ENCODE measurements around the gene PSMG4.

Gene PSMG4

GRCh38 chr6:3306848-3307247, 48.1 kb downstream of the PSMG4 start:
- H3K4me3 ChIP-seq (ENCODE audit: low read depth, low read length): no peak overlapping the region
- TF ChIP-seq, protein P1, sequence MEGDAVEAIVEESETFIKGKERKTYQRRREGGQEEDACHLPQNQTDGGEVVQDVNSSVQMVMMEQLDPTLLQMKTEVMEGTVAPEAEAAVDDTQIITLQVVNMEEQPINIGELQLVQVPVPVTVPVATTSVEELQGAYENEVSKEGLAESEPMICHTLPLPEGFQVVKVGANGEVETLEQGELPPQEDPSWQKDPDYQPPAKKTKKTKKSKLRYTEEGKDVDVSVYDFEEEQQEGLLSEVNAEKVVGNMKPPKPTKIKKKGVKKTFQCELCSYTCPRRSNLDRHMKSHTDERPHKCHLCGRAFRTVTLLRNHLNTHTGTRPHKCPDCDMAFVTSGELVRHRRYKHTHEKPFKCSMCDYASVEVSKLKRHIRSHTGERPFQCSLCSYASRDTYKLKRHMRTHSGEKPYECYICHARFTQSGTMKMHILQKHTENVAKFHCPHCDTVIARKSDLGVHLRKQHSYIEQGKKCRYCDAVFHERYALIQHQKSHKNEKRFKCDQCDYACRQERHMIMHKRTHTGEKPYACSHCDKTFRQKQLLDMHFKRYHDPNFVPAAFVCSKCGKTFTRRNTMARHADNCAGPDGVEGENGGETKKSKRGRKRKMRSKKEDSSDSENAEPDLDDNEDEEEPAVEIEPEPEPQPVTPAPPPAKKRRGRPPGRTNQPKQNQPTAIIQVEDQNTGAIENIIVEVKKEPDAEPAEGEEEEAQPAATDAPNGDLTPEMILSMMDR (IDR thresholded peaks at IDR 0.05; ENCODE audit: low read depth, low read length, missing control alignments): no peak
- DNase-seq (ENCODE audit: low read depth): no peak

GRCh38 chr6:3307436-3307835, 48.7 kb downstream of the PSMG4 start:
- H3K4me3 ChIP-seq (ENCODE audit: low read depth, low read length): no peak overlapping the region
- TF ChIP-seq, protein P1 (IDR thresholded peaks at IDR 0.05; ENCODE audit: low read depth, low read length, missing control alignments): no peak
- no peak for DNase-seq (ENCODE audit: low read depth)

GRCh38 chr6:3308106-3308505, 49.4 kb downstream of the PSMG4 start:
- DNase-seq (ENCODE audit: low read depth): no peak
- no peak overlapping the region for H3K4me3 ChIP-seq (ENCODE audit: low read depth, low read length)
- TF ChIP-seq, protein P1 (IDR thresholded peaks at IDR 0.05; ENCODE audit: low read depth, low read length, missing control alignments): no peak

- TF ChIP-seq, protein P1 (IDR thresholded peaks at IDR 0.05; ENCODE audit: low read depth, low read length, missing control alignments): no peak
- no peak for DNase-seq (ENCODE audit: low read depth)
- H3K4me3 ChIP-seq (ENCODE audit: low read depth, low read length): no peak overlapping the region
Observed at GRCh38 chr6:3309391-3310050, 50.8 kb downstream of the PSMG4 start.

DNA sequence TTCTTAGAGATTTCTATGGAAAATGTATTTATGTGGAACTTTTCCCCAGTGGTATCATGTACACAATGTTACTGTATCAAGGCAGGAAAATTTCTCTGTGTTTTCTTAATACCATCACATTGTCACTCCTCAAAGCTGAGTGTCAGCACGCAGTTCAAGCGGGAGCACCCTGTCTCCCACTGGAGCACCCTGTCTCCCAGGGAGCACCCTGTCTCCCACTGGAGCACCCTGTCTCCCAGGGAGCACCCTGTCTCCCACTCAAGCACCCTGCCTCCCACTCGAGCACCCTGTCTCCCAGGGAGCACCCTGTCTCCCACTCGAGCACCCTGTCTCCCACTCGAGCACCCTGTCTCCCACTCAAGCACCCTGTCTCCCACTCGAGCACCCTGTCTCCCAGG, 51.3 kb downstream of the PSMG4 start:
- TF ChIP-seq, protein P1 (IDR thresholded peaks at IDR 0.05; ENCODE audit: low read depth, low read length, missing control alignments): no peak
- no peak overlapping the region for H3K4me3 ChIP-seq (ENCODE audit: low read depth, low read length)
- no peak for DNase-seq (ENCODE audit: low read depth)

- no peak for DNase-seq (ENCODE audit: low read depth)
- H3K4me3 ChIP-seq (ENCODE audit: low read depth, low read length): no peak overlapping the region
- TF ChIP-seq, protein P1 (IDR thresholded peaks at IDR 0.05; ENCODE audit: low read depth, low read length, missing control alignments): no peak
Observed at GRCh38 chr6:3310703-3311102, 52.0 kb downstream of the PSMG4 start.

DNA sequence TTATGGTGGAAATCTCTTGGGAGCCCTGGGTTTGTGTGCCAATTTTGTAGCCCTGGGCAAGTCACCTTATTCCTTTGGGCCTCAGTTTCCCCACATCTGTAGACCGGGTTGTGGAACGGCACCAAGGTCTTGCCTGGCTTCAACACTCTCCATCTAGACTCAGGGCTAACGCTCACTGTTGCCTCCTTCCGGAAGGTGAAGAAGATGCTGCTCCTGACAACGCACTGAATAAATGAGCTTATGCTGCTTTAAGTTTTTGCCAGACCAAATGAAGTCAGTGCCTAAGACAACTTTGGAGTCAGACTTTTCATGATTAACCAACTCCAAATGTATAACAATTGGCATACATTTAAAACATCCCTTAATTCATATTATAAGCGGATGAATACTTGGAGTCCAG, 53.1 kb downstream of the PSMG4 start:
- TF ChIP-seq, protein P1 (IDR thresholded peaks at IDR 0.05; ENCODE audit: low read depth, low read length, missing control alignments): no peak
- no peak overlapping the region for H3K4me3 ChIP-seq (ENCODE audit: low read depth, low read length)
- no peak for DNase-seq (ENCODE audit: low read depth)

Data from GM12864 (cell line).